Measurements from ENCODE around the gene ASB5. TPM values are rescaled to one million over a fixed set of nuclear protein-coding genes. Genes with fewer than 3 reads are reported as not detected.

The ASB5 gene
- total and polyA plus RNA-seq, 10 donors = 0.06 to 0.50 TPM; not detected in 8

DNA sequence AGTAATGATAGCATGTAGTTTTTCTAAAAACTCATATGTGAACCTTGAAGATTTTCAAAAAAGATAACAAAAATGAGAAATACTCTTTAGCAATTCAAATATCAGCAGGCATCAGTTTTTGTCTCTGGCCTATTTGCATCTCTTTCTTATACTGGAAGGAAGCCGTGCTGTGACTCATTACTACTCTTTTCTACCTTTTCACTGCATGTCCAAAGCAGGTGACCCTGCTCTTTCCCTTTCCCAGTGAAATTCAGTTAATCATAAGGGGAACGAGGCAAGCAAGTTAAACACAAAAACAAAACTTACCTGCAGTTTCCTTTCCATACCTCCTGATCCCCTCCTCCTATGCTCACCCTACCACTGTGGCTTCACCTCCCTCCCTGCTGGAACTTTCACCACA lies 83.0 kb downstream of the ASB5 start:
- no peak overlapping the region for H3K27ac ChIP-seq

DNA sequence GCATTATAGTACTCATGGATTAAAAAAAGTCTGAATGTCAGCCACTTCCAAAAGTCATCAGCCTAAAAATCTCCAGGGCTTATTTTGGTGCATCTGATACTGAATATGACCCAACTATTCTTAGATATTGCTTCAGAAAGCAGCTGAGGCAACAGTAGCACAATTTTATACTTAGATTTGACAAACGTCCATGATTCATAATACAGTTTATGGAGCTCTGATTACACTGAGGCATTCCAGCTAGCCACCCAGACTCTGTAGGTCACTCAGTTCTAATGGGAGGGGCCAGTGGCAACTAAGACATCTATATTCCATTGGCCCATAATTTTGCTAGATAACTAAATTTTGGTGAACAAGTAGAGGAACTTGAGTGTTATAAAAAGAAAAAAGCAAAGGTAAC lies 84.0 kb downstream of the ASB5 start:
- 44 to 75% (median 61%) methylated on average over 1 of the region's 1 CpG for WGBS, 5 donors
- intact Hi-C loops (cut with DNase I; ENCODE audit: low total_unique reads) = no loop called here

More for the DNA sequence above, 83.0 kb downstream of the ASB5 start:
- TF ChIP-seq POLR2AphosphoS5 (IDR thresholded peaks at IDR 0.05) = no peak
- TF ChIP-seq, protein P1, sequence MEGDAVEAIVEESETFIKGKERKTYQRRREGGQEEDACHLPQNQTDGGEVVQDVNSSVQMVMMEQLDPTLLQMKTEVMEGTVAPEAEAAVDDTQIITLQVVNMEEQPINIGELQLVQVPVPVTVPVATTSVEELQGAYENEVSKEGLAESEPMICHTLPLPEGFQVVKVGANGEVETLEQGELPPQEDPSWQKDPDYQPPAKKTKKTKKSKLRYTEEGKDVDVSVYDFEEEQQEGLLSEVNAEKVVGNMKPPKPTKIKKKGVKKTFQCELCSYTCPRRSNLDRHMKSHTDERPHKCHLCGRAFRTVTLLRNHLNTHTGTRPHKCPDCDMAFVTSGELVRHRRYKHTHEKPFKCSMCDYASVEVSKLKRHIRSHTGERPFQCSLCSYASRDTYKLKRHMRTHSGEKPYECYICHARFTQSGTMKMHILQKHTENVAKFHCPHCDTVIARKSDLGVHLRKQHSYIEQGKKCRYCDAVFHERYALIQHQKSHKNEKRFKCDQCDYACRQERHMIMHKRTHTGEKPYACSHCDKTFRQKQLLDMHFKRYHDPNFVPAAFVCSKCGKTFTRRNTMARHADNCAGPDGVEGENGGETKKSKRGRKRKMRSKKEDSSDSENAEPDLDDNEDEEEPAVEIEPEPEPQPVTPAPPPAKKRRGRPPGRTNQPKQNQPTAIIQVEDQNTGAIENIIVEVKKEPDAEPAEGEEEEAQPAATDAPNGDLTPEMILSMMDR (IDR thresholded peaks at IDR 0.05 in 8 of 11, conservative IDR thresholded peaks at IDR 0.05 in 3 of 11) = no peak
- no peak for TF ChIP-seq POLR2A (IDR thresholded peaks at IDR 0.05)
- Histone ChIP-seq H3K9me3 (no peaks in the 10 kb centered on the region), H3K4me1 (no peaks in the 10 kb centered on the region), H3K27me3 (replicated peaks in 1 of 7) (peaks cover 0 to 10% (median 0%) of the 10 kb centered on the region in 7 donors), H3K4me3 (no peak overlapping the region), H3K36me3 (no peaks in the 10 kb centered on the region)
- 47 to 74% (median 67%) methylated on average over 2 of the region's 2 CpGs for WGBS, 5 donors
- DNase-seq = no peak
- intact Hi-C loops (cut with DNase I; ENCODE audit: low total_unique reads) = no loop called here

More for the DNA sequence above, 84.0 kb downstream of the ASB5 start:
- Histone ChIP-seq H3K4me3 (no peak overlapping the region), H3K4me1 (no peaks in the 10 kb centered on the region), H3K36me3 (no peaks in the 10 kb centered on the region), H3K9me3 (no peaks in the 10 kb centered on the region), H3K27ac (no peak overlapping the region), H3K27me3 (replicated peaks in 1 of 7) (peaks cover 0 to 10% (median 0%) of the 10 kb centered on the region in 7 donors)
- DNase-seq = no peak
- TF ChIP-seq, protein P1 (IDR thresholded peaks at IDR 0.05 in 8 of 11, conservative IDR thresholded peaks at IDR 0.05 in 3 of 11) = no peak
- no peak for TF ChIP-seq POLR2AphosphoS5 (IDR thresholded peaks at IDR 0.05)

Other genes starting within 250 kb of the ASB5 start
- 1 to 10 TPM; 1.4 to 4.7 (median 3.7) TPM for gene WDR17, start 203.4 kb downstream of the ASB5 start, total RNA-seq
- gene WDR17, start 203.4 kb downstream of the ASB5 start, polyA plus RNA-seq = 1 to 10 TPM in 2 of 3 donors, under 1 TPM in 1; 0.55 to 1.3 (median 1.3) TPM
- gene SPATA4, start 73.6 kb downstream of the ASB5 start, total RNA-seq = not detected
- gene SPATA4, start 73.6 kb downstream of the ASB5 start, polyA plus RNA-seq = not detected
- gene SPCS3, start 50.7 kb upstream of the ASB5 start, total RNA-seq = 100 to 1,000 TPM; 117 to 164 (median 144) TPM
- 10 to 100 TPM; 20.6 to 35.8 (median 28.7) TPM for gene SPCS3, start 50.7 kb upstream of the ASB5 start, polyA plus RNA-seq